HG02678 (cell line): ENCODE results near the gene CLTB.
"Not testable (repeated sequence)": the region's sequence is repeated elsewhere in the genome, so short reads cannot be mapped to it uniquely, and the experiment has no call there.

Experiments
- ATAC-seq: cut with Tn5 transposase; IDR thresholded peaks from one replicate; pipeline ENCODE4 v1.9.1; 2021; ENCODE audit warnings: mild to moderate bottlenecking, moderate library complexity; ENCODE audit not compliant: unreplicated experiment

The CLTB gene, protein sequence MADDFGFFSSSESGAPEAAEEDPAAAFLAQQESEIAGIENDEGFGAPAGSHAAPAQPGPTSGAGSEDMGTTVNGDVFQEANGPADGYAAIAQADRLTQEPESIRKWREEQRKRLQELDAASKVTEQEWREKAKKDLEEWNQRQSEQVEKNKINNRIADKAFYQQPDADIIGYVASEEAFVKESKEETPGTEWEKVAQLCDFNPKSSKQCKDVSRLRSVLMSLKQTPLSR

DNA sequence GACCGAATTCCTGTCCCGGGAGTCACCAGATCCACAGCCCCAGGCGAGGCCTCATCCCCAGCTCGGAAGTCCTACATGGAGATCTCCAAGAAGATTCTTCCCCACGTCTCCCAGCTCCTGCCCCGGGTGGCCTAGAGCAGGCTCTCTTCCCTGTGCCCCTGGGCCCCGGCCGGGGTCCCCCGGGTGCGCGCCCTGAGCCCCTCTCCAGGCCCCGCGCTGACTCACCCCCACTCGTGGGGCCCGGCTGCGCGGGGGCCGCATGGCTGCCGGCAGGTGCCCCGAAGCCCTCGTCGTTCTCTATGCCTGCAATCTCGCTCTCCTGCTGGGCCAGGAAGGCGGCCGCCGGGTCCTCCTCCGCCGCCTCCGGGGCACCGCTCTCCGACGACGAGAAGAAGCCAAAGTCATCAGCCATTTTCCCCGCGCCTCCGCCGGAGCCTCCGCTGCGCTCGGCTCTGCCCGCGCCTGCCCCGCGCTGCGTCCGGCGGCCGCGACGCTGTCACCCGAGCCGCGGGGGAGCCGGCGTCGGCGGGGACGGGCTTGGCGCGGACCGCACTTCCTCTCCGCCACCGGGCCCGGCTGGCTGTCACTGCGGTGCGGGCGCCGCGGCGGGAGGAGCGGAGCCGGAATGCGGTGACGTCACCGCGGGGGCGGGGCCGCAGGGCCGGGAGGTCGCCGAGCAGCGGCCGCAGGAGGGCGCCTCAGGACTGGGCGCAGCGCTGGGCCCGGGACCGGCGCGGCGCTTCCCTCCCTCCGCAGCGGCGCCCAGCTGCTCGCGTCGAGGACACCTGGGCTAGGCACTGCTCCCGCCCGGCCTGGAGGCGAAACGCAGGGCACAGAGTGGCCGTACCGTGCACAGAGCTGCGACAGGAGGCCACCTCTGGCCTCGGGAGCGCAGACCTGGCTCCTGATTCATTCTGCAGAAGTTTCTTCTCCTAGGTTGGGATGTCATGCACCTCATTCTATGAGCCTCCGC is at the start of gene CLTB:
TSS of gene CLTB (minus strand) at position 588 of the 973 bp plus-strand sequence. CDS start at position 412, 176 bp downstream.
- peak; percentile 98 for ATAC-seq

DNA sequence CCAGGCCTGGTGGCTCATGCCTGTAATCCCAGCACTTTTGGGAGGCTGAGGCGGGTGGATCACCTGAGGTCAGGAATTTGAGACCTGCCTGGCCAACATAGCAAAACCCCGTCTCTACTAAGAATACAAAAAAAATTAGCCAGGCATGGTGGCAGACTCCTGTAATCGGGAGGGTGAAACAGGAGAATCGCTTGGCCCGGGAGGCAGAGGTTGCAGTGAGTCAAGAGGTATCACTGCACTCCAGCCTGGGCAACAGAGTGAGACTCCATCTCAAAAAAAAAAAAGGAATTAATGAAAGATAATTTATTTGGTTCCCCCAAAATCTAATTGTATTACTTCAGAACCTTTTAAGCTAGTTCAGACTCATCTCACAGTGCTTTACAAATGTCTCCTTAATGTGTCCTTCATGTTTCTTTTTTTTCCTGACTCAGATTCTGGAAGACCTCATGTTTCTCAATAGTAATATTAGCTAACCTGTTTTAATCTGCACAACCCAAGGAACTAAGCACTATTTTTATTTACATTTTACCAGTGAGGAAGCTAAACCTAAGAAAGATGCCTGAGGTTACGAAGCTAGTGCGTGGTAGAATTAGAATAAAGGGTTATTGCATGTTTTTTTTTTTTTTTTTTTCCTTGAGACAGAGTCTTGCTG is 46.9 kb upstream of the CLTB start:
- no peak for ATAC-seq

DNA sequence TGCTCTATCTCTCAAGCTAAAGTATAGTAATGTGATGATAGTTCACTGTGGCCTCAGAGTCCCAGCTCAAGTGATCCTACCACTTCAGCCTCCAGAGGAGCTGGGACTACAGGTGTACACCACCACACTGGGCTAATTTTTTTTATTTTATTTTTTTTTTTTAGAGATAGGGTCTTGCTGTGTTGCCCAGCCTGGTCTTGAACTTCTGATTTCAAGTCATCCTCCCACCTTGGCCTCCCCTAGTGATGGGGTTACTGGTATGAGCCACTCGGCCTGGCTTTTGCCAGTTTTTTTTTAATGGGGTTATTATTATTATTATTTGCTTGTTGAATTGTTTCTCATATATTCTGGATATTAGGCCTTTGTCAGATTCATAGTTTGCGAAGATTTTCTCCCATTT is 45.0 kb upstream of the CLTB start:
- ATAC-seq: no peak

DNA sequence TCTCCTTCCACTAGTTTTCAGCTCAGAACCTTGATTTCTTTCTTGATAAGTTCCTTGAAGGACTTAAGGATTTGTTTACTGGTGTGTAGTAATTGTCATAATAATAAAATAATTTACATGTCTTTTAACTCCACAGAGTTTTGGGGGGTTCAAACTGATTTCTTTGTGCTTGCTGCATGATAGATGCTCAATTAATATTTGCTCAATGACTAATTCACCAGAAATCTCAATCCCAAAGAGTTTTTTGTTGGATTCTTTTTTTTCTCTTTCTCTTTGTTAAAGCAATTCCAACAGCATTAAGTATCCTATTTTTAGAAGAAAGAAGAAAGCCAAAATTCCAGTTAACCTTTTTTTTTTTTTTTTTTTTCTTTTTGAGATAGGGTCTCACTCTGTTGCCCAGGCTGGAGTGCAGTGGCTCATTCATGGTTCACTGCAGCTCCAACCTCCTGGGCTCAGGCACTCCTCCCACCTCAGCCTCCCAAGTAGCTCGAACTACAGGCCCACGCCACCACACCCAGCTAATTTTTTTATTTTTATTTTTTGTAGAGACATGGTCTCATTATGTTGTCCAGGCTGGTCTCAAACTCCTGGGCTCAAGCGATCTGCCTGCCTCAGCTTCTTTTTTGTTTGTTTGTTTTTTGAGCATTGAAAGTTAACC is 42.7 kb upstream of the CLTB start:
- no peak for ATAC-seq

DNA sequence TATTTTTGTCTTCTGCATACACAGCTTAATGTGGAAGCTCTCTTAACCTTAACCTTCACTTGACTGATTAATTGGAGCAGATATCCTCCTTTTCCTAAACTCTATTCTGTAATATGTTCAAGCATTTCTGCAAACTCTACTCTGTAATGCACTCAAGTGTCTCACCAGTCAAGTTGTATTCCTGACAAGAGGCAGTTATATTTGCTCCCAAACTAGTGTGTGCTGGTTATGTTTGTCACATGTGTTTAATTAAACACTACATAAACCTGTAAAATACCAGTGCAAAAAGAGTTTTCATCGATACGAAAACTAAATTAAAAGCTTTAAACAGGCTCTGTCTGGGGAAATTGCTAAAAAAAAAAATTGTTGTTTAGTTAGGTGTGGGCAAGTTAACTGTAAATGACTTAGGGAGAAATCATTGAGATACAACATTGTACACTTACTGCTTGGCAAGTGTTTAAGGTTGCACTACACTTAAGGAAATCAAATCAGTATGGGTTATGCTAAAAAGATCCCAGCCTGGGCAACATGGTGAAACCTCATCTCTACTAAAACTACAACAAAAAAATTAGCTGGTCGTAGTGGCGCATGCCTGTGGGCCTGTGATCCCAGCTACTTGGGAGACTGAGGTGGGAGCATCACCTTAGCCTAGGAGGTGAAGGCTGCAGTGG is 38.5 kb upstream of the CLTB start:
- no peak for ATAC-seq

DNA sequence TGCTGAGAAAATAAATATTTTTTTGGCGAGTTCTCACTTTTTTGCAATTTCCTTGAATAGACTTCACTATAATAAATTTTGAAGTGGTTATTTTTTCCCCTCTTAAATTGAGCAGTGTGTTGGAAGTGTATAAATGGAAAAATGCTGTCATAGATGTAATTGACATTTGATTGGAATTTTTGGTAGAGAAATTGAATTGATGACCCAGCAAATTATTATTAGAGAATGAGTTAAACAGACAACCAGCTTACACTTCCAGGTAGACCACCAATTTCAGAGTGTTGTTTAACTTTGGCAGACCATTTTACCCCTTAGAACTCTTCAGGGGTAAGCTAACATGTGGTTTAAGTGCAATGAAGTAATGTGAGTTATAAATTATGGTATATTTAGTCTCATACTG is 33.7 kb upstream of the CLTB start:
- ATAC-seq: no peak

DNA sequence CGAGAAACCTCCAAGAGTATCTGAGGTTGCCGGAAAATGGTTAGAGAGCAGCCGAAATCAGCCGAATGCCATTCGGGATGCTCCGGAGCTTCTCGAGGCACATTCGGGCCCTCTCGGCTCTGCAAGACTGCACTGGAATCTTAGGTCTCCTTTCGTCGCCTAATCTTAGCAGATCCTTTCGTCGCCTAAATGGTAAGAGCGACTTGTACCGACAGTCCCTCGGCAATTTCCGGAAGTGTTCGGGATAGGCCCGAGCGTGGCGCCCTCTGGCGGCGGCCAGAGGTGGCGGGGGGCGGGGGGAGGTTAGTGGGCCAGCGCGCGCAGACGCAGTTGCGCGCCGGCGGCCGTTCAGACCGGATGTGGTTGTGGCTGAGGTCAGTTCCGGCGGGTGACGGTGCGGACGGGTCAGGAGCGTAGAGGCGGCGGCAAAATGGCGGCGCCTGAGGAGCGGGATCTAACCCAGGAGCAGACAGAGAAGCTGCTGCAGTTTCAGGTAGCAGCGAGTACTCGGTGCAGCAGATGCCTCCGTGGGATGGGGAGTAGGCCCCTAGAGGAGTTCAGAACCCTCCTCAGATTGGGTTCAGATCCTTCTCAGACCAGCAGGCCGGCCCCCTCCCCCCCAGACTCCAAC is 31.8 kb upstream of the CLTB start, which contains the start of gene FAF2:
TSS of gene FAF2 (plus strand) at position 408 of the 631 bp plus-strand sequence. CDS start at position 431, 23 bp downstream.
- peak; percentile 91 for ATAC-seq

DNA sequence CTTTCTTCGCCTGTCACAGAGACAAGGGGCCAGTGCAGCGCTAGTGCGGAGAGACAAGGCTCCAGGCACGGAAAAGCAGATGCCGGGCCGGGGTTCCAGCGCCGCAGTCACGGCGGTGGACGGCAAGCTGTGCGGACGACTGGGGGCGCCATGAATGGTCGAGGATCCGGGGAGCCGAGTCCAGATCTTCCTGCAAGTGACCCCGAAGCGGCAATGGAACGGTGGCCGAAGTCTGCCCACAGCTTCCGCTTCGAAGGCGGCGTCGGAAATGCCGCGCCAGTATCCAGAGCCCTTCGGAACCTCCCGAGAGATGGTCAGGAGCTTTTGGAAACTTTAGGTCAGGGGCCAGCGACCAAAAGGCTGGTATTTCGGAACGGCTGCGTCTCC is 31.2 kb upstream of the CLTB start:
- peak; percentile 21 for ATAC-seq

DNA sequence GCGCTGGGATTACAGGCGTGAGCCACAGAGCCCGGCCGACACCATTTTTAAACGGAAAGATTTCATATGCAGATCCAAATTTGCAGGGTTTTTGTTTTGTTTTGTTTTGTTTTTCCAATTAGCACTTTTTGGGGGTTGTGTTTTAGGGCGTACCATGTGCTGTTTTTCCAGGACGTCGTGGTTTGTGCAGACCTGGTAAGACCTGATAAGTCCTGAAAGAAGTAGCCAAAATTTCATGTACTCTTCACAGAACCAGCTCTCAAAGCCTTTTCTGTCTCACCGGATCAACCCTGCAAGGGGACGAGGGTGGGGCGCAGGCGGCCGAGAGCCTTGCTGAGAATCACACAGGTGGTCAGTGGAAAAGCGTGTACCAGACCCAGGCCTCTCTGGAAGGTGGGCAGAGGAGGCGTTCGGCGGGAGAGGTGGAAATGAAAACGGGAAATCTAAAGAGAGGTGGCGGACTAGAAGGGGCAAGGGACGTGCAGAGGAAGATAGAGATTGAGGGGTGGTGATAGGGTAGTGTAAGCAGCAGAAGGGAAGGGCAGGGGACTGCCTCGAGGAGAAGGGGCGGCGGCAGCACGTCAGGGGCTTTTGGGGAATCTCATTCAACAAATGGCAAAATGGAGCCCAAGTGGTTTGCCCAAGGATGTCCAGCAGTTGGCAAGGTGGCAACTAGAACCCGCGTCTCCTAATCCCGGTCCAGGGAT is 30.7 kb upstream of the CLTB start:
- no peak for ATAC-seq

DNA sequence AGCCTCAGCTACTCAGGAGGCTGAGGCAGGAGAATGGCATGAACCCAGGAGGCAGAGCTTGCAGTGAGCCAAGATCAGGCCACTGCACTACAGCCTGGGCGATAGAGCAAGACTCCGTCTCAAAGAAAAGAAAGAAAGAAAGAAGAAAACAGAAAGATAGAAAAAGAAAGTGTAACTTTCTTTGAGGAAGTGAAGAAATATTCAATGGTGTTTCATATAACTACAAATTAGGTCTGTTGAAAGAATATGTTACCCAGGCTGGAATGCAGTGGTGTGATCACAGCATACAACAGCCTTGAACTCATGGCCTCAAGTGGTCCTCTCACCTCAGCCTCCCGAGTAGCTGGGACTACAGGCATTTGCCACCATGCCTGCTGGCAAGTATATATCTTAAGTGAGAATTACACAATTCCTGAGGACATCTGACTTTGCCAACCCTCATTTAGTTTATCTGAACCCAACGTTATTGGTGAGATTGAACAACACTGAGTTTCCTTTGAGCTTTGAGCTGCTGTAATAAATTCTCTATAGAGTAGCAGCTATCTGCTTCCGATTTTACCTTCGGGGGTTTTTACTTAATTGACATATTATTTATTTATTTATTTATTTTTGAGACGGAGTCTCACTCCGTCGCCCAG is 29.8 kb upstream of the CLTB start:
- no peak for ATAC-seq

DNA sequence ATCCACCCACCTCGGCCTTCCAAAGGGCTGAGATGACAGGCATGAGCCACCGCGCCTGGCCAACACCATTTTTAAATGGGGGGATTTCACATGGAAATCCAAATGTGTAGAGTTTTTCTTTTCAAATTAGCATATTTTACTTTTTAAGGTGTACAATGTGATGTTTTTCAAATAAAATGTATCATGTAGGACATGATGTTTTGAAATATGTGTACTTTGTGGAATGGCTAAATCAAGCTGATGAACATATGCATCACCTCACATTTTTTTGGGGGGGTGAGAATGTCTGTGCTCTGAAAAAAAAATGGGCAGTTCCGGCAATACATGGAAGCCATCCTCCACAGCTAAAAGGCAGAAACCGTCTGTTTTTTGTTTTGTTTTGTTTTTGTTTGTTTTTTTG is 28.4 kb upstream of the CLTB start:
- no peak for ATAC-seq

DNA sequence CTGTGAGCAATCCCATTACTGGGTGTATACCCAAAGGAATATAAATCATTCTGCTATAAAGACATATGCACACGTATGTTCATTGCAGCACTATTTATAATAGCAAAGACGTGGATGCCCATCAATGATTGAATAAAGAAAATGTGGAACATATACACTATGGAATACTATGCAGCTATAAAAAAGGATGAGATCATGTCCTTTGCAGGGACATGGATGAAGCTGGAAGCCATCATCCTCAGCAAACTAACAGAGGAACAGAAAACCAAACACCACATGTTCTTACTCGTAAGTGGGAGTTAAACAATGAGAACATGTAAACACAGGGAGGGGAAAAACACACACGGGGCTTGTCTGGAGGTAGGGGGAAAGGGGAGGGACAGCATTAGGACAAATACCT is 26.6 kb upstream of the CLTB start:
- not testable (repeated sequence) for ATAC-seq

DNA sequence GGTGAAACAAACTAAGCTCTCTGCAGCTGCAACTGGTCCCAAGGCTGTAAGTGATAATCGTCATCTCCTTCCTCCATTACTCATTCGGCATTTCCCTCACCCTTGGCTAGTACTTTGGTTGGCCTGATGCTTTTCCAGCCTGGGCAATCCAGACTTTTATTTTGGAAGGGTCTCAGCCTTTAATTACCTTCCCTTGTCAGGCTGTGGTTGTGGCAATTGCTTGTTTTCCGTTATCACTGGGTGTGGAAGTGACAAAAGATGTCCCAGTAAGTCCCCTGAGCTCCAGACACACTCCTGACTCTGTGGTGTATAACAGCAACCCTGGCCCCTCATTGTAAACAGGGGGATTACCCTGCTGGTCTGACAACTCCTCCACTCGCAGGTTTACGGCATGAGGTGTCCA is 25.6 kb upstream of the CLTB start:
- no peak for ATAC-seq

DNA sequence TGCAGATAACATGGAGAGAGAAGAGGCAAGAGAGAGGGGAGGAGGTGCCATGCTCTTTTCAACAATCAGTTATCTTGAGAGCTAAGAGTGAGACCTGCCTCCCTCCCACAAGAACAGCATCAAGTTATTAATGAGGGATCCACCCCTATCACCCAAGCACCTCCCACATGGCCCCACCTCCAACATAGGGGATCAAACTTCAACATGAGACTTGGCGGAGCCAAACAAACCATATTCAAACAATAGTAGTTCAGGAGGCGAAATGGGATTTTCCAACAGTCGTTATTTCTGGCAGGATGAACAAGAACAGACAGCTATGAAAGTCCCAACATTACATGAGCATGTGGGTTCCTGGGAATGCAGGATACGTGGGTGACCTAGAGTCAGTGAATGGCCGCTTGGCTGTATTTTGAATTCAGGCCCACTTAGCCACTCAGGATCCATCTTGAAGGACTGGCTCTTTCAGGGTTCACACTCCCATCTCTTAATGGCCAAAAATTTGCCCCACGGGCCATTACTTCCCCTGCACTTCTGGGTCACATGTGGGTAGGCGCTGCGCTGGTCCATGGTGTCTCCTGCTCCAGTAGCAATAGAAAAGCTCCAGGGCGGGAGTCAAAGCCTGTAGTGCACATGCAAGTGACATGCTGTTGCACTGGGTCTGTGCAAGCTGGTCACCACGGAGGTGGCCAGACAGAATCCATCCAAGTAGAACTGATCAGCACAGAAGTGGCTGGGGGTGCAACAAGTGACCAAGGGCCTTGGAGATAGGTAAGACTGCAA is 24.8 kb upstream of the CLTB start:
- no peak for ATAC-seq

DNA sequence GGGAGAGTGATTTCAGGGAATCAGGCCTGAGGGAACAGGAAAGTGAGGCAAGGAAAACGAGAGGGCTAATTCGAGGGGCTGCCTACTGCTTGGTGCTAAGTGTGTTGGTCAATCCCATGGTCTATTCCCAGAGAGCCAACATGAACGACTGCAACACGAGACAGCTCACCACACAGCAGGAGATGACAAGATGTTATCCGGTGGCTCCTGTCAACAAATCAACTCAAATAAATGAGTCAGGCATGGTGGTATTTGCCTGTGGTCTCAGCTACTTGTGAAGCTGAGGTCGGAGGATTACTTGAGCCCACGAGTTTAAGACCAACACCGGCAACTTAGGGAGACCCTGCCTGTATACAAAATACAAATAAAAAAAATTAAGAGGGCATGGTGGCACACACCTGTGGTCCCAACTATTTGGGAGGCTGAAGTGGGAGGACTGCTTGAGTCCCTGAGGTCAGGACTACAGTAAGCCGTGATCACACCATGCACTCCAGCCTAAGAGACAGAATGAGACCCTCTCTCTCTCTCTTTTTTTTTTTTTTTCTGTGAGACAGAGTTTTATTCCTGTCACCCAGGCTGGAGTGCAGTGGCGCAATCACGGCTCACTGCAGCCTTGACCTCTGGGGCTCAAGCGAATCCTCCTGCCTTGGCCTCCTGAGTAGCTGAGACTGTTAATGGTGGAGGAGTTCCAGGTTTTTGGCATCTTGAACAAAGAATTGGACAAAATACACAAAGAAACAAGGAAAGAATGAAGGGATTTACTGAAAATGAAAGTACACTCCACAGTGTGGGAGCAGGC is 22.8 kb upstream of the CLTB start:
- no peak for ATAC-seq

DNA sequence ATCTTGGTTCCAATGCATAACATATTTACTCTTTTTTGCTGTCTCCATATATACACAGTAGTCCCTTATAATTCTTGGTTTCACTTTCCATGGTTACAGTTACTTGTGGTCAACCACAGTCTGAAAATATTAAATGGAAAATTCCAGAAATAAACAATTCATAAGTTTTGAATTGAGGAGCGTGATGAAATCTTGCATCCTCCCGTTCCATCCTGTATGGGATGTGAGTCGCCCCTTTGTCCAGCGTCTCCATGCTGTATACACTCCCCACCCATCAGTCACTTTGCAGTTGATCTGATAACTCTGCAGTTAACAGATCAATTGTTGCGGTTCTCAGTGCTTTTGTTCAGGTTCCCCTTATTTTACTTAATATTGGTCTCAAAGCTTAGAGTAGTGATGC is 20.3 kb upstream of the CLTB start:
- ATAC-seq: no peak

DNA sequence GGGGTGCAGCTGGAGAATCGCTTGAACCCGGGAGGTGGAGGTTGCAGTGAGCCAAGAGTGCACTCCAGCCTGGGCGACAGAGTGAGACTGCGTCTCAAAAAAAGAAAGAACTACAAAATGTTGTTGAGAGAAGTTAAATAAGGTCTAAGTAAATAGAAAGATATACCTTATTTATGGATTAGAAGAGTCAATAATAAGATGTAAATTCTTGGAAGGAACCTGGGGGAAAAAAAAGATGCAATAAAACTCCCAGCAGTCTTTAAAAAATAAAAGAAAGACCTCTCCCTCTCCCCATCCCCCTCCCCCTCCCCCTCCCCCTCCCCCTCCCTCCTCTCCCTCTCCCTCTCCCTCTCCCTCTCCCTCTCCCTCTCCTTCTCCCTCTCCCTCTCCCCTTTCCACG is 16.4 kb upstream of the CLTB start:
- no peak for ATAC-seq
